ENCODE measurements around the gene ZXDC.

DNA sequence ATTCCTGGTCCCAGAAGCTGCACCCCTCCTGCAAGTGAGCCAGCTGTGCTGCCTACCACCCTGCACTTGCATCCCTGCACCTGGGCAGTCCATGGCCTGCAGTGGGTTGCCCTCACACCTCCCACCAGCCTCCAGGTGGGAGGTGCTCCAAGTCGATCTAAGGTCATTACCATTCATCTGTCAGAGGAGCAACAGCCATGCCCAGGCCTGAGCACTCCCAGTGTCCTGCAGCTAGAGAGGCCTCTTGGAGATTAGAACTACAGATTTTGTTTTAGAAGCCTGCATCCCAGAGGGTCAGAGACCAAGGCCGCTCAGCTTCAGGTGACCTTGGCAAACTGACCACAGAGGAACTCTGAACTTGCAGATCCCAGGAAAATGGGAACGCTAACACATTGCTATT is 9.0 kb upstream of the ZXDC start:
- no peak for TF ChIP-seq EZH2 (IDR thresholded peaks at IDR 0.05; ENCODE audit: insufficient read depth, poor library complexity, severe bottlenecking)
- TF ChIP-seq EZH2phosphoT487 (IDR thresholded peaks at IDR 0.05; ENCODE audit: insufficient read depth, low read depth): no peak
